B cell (primary cell): ENCODE data around the gene XYLT1. TPM values are rescaled to one million over a fixed set of nuclear protein-coding genes. Genes with fewer than 3 reads are reported as not detected.

ENCODE experiments used
- ATAC-seq: fragments of 200-7000 bp; cut with Tn5 transposase; one replicate; pipeline ENCODE4 v1.10.0; 2021; ENCODE audit warnings: low read depth, mild to moderate bottlenecking, moderate number of reproducible peaks, moderate library complexity
- CTCF ChIA-PET: fragments of 350-600 bp; sonication (Branson Sonifier 250); formaldehyde crosslinking; loops from one replicate; lab custom pipeline; 2021; ENCODE audit warnings: antibody characterized with exemption, inconsistent platforms; lab: Charles Lee
- POLR2A ChIA-PET: fragments of 350-600 bp; sonication (Branson Sonifier 250); formaldehyde crosslinking; loops from one replicate; lab custom pipeline; 2021; ENCODE audit warnings: antibody characterized with exemption; lab: Charles Lee
- DNase-seq: peaks from one replicate; pipeline ENCODE4 v3.0.0; 2013
- H2AFZ ChIP-seq: 2 replicates; pipeline ENCODE4 v1.6.1; 2012; ENCODE audit warnings: mild to moderate bottlenecking, low read depth, low read length; ENCODE audit not compliant: insufficient read depth, poor library complexity, severe bottlenecking
- H3K27ac ChIP-seq, 2 donors: 1 replicate in 1 of 2; 2 replicates in 1 of 2; pipeline ENCODE4 v1.5.1; 2012 to 2013; ENCODE audit warnings: low read length in 2 of 2, mild to moderate bottlenecking in 2 of 2, moderate library complexity in 1 of 2
- H3K27me3 ChIP-seq, 4 experiments: fragments of 200-600 bp in 1 of 4; sonication (generic) in 1 of 4; replicated peaks in 1 of 4; 1 replicate in 2 of 4; 2 replicates in 2 of 4; pipeline versions ENCODE4 v1.6.1 to v1.7.0; 2013 to 2016; ENCODE audit warnings: low read length in 3 of 4, mild to moderate bottlenecking in 2 of 4, mixed read lengths in 1 of 4, moderate library complexity in 1 of 4; ENCODE audit not compliant: insufficient read depth in 4 of 4, control insufficient read depth in 3 of 4; ENCODE audit errors: control extremely low read depth in 1 of 4
- H3K36me3 ChIP-seq, 2 experiments: replicated peaks in 1 of 2; 1 replicate in 1 of 2; 2 replicates in 1 of 2; pipeline versions ENCODE4 v1.6.1 to v1.7.1; 2013; ENCODE audit warnings: low read length in 1 of 2; ENCODE audit not compliant: insufficient read depth in 2 of 2, control insufficient read depth in 1 of 2; ENCODE audit errors: control extremely low read depth in 1 of 2, extremely low read depth in 1 of 2
- H3K4me1 ChIP-seq, 2 donors: fragments of 200-600 bp in 1 of 2; sonication (generic) in 1 of 2; 1 replicate in 1 of 2; 2 replicates in 1 of 2; pipeline versions ENCODE4 v1.5.1 to v1.6.1; 2013 to 2017; ENCODE audit warnings: low read length in 2 of 2; ENCODE audit not compliant: control insufficient read depth in 2 of 2, insufficient read depth in 2 of 2
- H3K4me2 ChIP-seq: replicated peaks from 2 replicates; pipeline ENCODE3; 2012; ENCODE audit warnings: mild to moderate bottlenecking, low read depth, low read length; ENCODE audit not compliant: poor library complexity, severe bottlenecking
- H3K4me3 ChIP-seq, 5 experiments: fragments of 200-600 bp in 1 of 5; sonication (generic) in 1 of 5; 1 replicate in 3 of 5; 2 replicates in 2 of 5; pipeline versions ENCODE4 v1.5.1 to v1.7.0; 2011 to 2016; ENCODE audit warnings: low read length in 4 of 5, mild to moderate bottlenecking in 4 of 5, low read depth in 2 of 5, control low read depth in 1 of 5, moderate library complexity in 1 of 5; ENCODE audit not compliant: insufficient read depth in 1 of 5; ENCODE audit errors: control extremely low read depth in 1 of 5, extremely low read depth in 1 of 5
- H3K79me2 ChIP-seq: fragments of 200-600 bp; sonication (generic); one replicate; pipeline ENCODE4 v1.6.0; 2016; ENCODE audit warnings: low read length; ENCODE audit not compliant: control insufficient read depth, insufficient read depth
- H3K9ac ChIP-seq: fragments of 200-600 bp; sonication (generic); 2 replicates; pipeline ENCODE4 v1.6.1; 2017; ENCODE audit warnings: mild to moderate bottlenecking, low read length, moderate library complexity
- H3K9me3 ChIP-seq, 3 donors: one replicate each; pipeline versions ENCODE4 v1.6.1 to v1.7.1; 2013; ENCODE audit warnings: low read length in 2 of 3; ENCODE audit not compliant: control insufficient read depth in 2 of 3, insufficient read depth in 1 of 3; ENCODE audit errors: control extremely low read depth in 1 of 3
- H4K20me1 ChIP-seq: 2 replicates; pipeline ENCODE4 v1.6.0; 2012; ENCODE audit warnings: mild to moderate bottlenecking, low read length; ENCODE audit not compliant: insufficient read depth, control insufficient read depth, poor library complexity, severe bottlenecking
- H3K27ac Mint-ChIP-seq: one replicate; pipeline ENCODE4 v1.8.0; 2021; ENCODE audit warnings: mixed read lengths
- H3K27me3 Mint-ChIP-seq: one replicate; pipeline ENCODE4 v1.8.0; 2021; ENCODE audit warnings: mixed read lengths
- H3K4me1 Mint-ChIP-seq: one replicate; pipeline ENCODE4 v1.8.0; 2021; ENCODE audit warnings: mixed read lengths
- H3K4me3 Mint-ChIP-seq: one replicate; pipeline ENCODE4 v1.8.0; 2021; ENCODE audit warnings: mixed read lengths
- H3K9me3 Mint-ChIP-seq: one replicate; pipeline ENCODE4 v1.8.0; 2022; ENCODE audit warnings: mixed read lengths; ENCODE audit not compliant: insufficient read depth
- CTCF ChIP-seq: fragments of 200-600 bp; IDR thresholded peaks from one replicate; pipeline ENCODE4 v1.8.0; 2022; ENCODE audit warnings: antibody characterized with exemption, mild to moderate bottlenecking
- EZH2 ChIP-seq: IDR thresholded peaks from 2 replicates; pipeline ENCODE4 v1.6.1; 2012; ENCODE audit warnings: borderline replicate concordance, low read depth, mild to moderate bottlenecking, moderate library complexity, low read length; ENCODE audit not compliant: insufficient read depth, poor library complexity, severe bottlenecking
- WGBS: methylation state at CpG from one replicate; pipeline ENCODE4 v1.1.5; 2013; ENCODE audit warnings: missing lambda C conversion rate; ENCODE audit not compliant: insufficient coverage; 5-methylcytosine and 5-hydroxymethylcytosine counted together
- intact Hi-C: fragments of 100-400 bp; cut with micrococcal nuclease; formaldehyde crosslinking; loops from one replicate; pipeline ENCODE4 v1.10.0; 2022
- polyA plus RNA-seq: library from polyadenylated mRNA; depleted of rRNA; stranded (reverse); fragments of >200 nt; gene quantifications from 2 replicates; pipeline ENCODE4 v1.2.3, GENCODE V29; 2012
- total RNA-seq, 2 donors: library from RNA; stranded (reverse); fragments of 120-200 nt in 1 of 2; gene quantifications; 1 replicate in 1 of 2; 2 replicates in 1 of 2; pipeline versions ENCODE4 v1.2.3 to v1.2.4, GENCODE V29; 2013 to 2022

The XYLT1 gene
- total and polyA plus RNA-seq, 2 donors (not counting 1 experiment from before 2014, with no cell fraction given) = 8.7 to 59.6 TPM

- Mint-ChIP-seq H3K27ac (no peak overlapping the region), H3K9me3 (no peaks in the 10 kb centered on the region), H3K27me3 (no peaks in the 10 kb centered on the region), H3K4me3 (no peak overlapping the region), H3K4me1 (peaks cover 44% of the 10 kb centered on the region)
- H4K20me1 ChIP-seq = peaks cover 13% of the 10 kb centered on the region
- peaks cover 14% of the 10 kb centered on the region in 2 donors for H3K4me1 ChIP-seq
- ChIA-PET CTCF (interaction anchor here (1.2 kb wide), 1 partner anchor 44 kb away, joined by 4 read pairs; no protein-coding TSS in a partner anchor), POLR2A (interaction anchor here (0.5 kb wide), 1 partner anchor 10 kb away, joined by 6 read pairs; no protein-coding TSS in a partner anchor)
- DNase-seq (no peak), ATAC-seq (no peak)
- no peaks in the 10 kb centered on the region for H3K9me3 ChIP-seq
- no peaks in the 10 kb centered on the region for H3K36me3 ChIP-seq
- H3K9ac ChIP-seq = no peak overlapping the region
- no peak for TF ChIP-seq EZH2
- TF ChIP-seq CTCF = no peak
- no peak overlapping the region for H3K27ac ChIP-seq
- H3K4me3 ChIP-seq = no peak overlapping the region
- H2AFZ ChIP-seq = no peak overlapping the region
- intact Hi-C loops = no loop called here
- no peaks in the 10 kb centered on the region for H3K27me3 ChIP-seq
- WGBS = no CpG with 5 or more reads among the region's 8 CpGs
- peaks cover 89% of the 10 kb centered on the region for H3K79me2 ChIP-seq
- H3K4me2 ChIP-seq = no peak overlapping the region
Observed at GRCh38 chr16:17325476-17326143, 145.2 kb downstream of the XYLT1 start.

GRCh38 chr16:17324451-17324850 is 146.3 kb downstream of the XYLT1 start:
- Histone ChIP-seq H3K36me3 (no peaks in the 10 kb centered on the region), H3K4me1 (peaks cover 24 to 26% of the 10 kb centered on the region in 2 donors), H3K27ac (no peak overlapping the region), H3K9me3 (no peaks in the 10 kb centered on the region), H3K4me2 (no peak overlapping the region), H3K4me3 (no peak overlapping the region), H3K27me3 (no peaks in the 10 kb centered on the region), H4K20me1 (peaks cover 6% of the 10 kb centered on the region), H2AFZ (no peak overlapping the region), H3K79me2 (peaks cover 91% of the 10 kb centered on the region), H3K9ac (no peak overlapping the region)
- ATAC-seq = no peak
- Mint-ChIP-seq H3K4me1 (peaks cover 49% of the 10 kb centered on the region), H3K27ac (no peak overlapping the region), H3K27me3 (no peaks in the 10 kb centered on the region), H3K4me3 (no peak overlapping the region), H3K9me3 (no peaks in the 10 kb centered on the region)
- intact Hi-C loops = no loop called here
- 100% methylated on average over 5 of the region's 10 CpGs for WGBS
- POLR2A ChIA-PET = no interaction called here
- CTCF ChIA-PET = interaction anchor here (0.6 kb wide), 1 partner anchor 555 kb away, joined by 3 read pairs; no protein-coding TSS in a partner anchor
- no peak for DNase-seq
- no peak for TF ChIP-seq EZH2
- no peak for TF ChIP-seq CTCF
